Panc1 (cell line): ENCODE data around the gene NACAD. TPM values are rescaled to one million over a fixed set of nuclear protein-coding genes. Genes with fewer than 3 reads are reported as not detected.

Experiments
- ATAC-seq: fragments of 200-7000 bp; cut with Tn5 transposase; 2 replicates; pipeline ENCODE4 v1.9.1; 2020; ENCODE audit warnings: mild to moderate bottlenecking, moderate library complexity
- BruUV-seq: library from RNA; stranded (reverse); fragments of 400-500 nt; replicated peaks from 2 replicates; lab custom pipeline; 2021; lab: Mats Ljungman, UMichigan
- CTCF ChIA-PET: fragments of 300-600 bp; sonication (Branson Sonifier 250); formaldehyde crosslinking; loops from one replicate; lab custom pipeline; 2022; ENCODE audit warnings: antibody characterized with exemption; lab: Charles Lee
- POLR2A ChIA-PET: fragments of 300-600 bp; sonication (Branson Sonifier 250); formaldehyde crosslinking; loops from one replicate; lab custom pipeline; 2022; ENCODE audit warnings: antibody characterized with exemption; lab: Charles Lee
- DNase-seq: peaks from one replicate; pipeline ENCODE4 v3.0.0-alpha.2; 2010; ENCODE audit warnings: low read depth, low spot score
- H3K27ac ChIP-seq: 2 replicates; pipeline ENCODE4 v1.5.1; 2011; ENCODE audit warnings: mild to moderate bottlenecking, low read length, inconsistent platforms
- H3K27me3 ChIP-seq: fragments of 200-500 bp; sonication (Bioruptor generic); 2 replicates; pipeline ENCODE4 v1.6.0; 2014; ENCODE audit warnings: low read length, inconsistent platforms; ENCODE audit not compliant: control insufficient read depth, insufficient read depth
- H3K36me3 ChIP-seq: fragments of 200-500 bp; sonication (Bioruptor generic); 2 replicates; pipeline ENCODE4 v1.5.1; 2014; ENCODE audit warnings: inconsistent platforms, mild to moderate bottlenecking, low read length, moderate library complexity; ENCODE audit not compliant: control insufficient read depth, insufficient read depth
- H3K4me1 ChIP-seq: 2 replicates; pipeline ENCODE4 v1.5.1; 2011; ENCODE audit warnings: inconsistent platforms, mild to moderate bottlenecking, low read length, moderate library complexity; ENCODE audit not compliant: control insufficient read depth, insufficient read depth
- H3K4me3 ChIP-seq, 2 experiments: 2 replicates each; pipeline ENCODE4 v1.5.1; 2011 to 2012; ENCODE audit warnings: low read depth in 2 of 2, low read length in 2 of 2, mild to moderate bottlenecking in 2 of 2, inconsistent platforms in 1 of 2, moderate library complexity in 1 of 2
- H3K9me3 ChIP-seq: fragments of 200-500 bp; sonication (Bioruptor generic); 2 replicates; pipeline ENCODE4 v1.5.1; 2014; ENCODE audit warnings: low read depth, mild to moderate bottlenecking, inconsistent platforms, low read length, moderate library complexity; ENCODE audit not compliant: control insufficient read depth, insufficient read depth
- POLR2AphosphoS5 ChIP-seq: IDR thresholded peaks from 2 replicates; pipeline ENCODE4 v1.6.1; 2012; ENCODE audit warnings: mild to moderate bottlenecking, low read depth, low read length, moderate library complexity
- SIN3A ChIP-seq: IDR thresholded peaks from 2 replicates; pipeline ENCODE4 v1.6.1; 2012; ENCODE audit warnings: low read depth, mild to moderate bottlenecking, low read length, moderate library complexity, borderline replicate concordance; ENCODE audit not compliant: insufficient read depth
- TCF7L2 ChIP-seq: IDR thresholded peaks from 2 replicates; pipeline ENCODE4 v1.6.1; 2011; ENCODE audit warnings: mild to moderate bottlenecking, low read depth, low read length, inconsistent platforms
- in situ Hi-C: cut with HindIII; loops from 2 replicates; pipeline ENCODE4 v1.10.0; 2016; ENCODE audit warnings: low sequenced_read_pairs, low pct_unique_long_range_greater_than_20kb
- intact Hi-C: fragments of 100-400 bp; cut with micrococcal nuclease; formaldehyde crosslinking; loops from one replicate; pipeline ENCODE4 v1.10.0; 2022; ENCODE audit not compliant: unreplicated experiment
- total RNA-seq: library from RNA; stranded (reverse); gene quantifications from one replicate; pipeline ENCODE4 v1.2.1, GENCODE V29; 2021; ENCODE audit not compliant: unreplicated experiment
- TF ChIP-seq, protein P1 (sequence below): fragments of 450-650 bp; IDR thresholded peaks from 2 replicates; pipeline ENCODE4 v1.5.1; 2017; ENCODE audit warnings: mild to moderate bottlenecking
- TF ChIP-seq, protein P2 (sequence below), 2 experiments: IDR thresholded peaks; 2 replicates each; pipeline ENCODE4 v1.6.1; 2011 to 2012; ENCODE audit warnings: low read depth in 2 of 2, control low read depth in 1 of 2, low read length in 1 of 2, mild to moderate bottlenecking in 1 of 2, moderate library complexity in 1 of 2; ENCODE audit not compliant: insufficient read depth in 1 of 2

The NACAD gene
- total RNA-seq, 1 experiment from 2014 or later: 5.3 TPM

DNA sequence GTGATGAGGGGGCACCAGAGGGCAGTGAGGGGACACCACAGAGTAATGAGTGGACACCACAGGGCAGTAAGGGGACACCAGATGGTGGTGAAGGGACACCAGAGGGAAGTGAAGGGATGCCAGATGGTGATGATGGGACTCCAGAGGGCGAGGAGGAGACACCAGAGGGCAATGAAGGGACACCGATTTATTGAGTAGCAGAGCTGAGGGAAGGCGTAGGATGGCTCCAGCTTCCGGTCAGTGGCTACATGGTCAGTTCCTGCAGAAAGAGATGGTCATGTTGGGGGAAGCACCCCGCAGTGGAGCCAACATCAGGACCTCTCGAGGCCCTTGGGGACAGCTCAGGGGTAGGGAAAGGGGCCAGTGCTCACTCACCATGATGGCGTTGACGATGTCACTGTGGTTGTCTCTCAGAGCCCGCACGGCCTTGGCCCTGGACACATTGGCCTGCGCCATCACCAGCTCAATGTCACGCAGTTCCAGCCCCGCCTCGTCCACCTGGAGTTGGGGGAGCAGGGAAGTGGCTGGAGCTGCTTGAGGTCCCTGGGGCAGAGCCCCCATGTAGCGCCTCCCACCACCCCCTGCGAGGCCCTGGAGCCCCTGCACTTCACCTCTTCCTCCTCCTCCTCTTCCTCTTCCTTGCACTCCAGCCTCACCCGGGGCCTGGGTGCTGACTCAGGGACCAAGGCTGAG, 8.4 kb downstream of the NACAD start:
- Histone ChIP-seq H3K27ac (no peak overlapping the region), H3K36me3 (peaks cover 5% of the 10 kb centered on the region; the same call in 1 of the 2 replicates), H3K4me1 (no peaks in the 10 kb centered on the region), H3K4me3 (no peak overlapping the region), H3K9me3 (no peaks in the 10 kb centered on the region), H3K27me3 (no peaks in the 10 kb centered on the region)
- BruUV-seq: no TSS peak
- ChIA-PET POLR2A (no interaction called here), CTCF (interaction anchor here (1.1 kb wide), 1 partner anchor 56 kb away, joined by 6 read pairs; no protein-coding TSS in a partner anchor)
- TF ChIP-seq TCF7L2 (no peak), POLR2AphosphoS5 (0 out of 2 replicates have a peak, but pooled peaks have one; percentile 20)
- DNase-seq (no peak), ATAC-seq (peak; percentile 45)
- intact Hi-C loops: loop anchor here (2.0 kb wide), 1 partner anchor 56 kb away; no protein-coding TSS in a partner anchor
- in situ Hi-C loops: no loop called here

DNA sequence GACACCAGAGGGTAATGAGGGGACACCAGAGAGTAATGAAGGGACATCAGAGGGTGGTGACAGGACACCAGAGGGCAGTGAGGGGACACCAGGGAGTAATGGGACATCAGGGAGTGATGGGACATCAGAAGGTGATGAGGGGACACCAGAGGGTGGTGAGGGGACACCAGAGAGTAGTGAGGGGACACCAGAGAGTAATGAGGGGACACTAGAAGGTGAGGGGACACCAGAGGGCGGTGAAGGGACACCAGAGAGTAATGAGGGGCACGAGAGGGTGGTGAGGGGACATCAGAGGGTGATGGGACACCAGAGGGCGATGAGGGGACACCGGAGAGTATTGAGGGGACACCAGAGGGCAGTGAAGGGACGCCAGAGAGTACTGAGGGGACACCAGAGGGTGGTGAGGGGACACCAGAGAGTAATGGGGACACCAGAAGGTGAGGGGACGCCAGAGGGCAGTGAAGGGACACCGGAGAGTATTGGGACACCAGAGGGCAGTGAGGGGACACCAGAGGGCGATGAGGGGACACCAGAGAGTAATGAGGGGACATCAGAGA, 10.6 kb downstream of the NACAD start:
- H3K4me3 ChIP-seq: no peak overlapping the region
- peaks cover 5% of the 10 kb centered on the region; the same call in 1 of the 2 replicates for H3K36me3 ChIP-seq
- ChIA-PET POLR2A (no interaction called here), CTCF (no interaction called here)
- no peak for DNase-seq
- intact Hi-C loops: no loop called here
- H3K27me3 ChIP-seq: no peaks in the 10 kb centered on the region
- H3K9me3 ChIP-seq: no peaks in the 10 kb centered on the region
- in situ Hi-C loops: no loop called here
- ATAC-seq: no peak
- H3K4me1 ChIP-seq: no peaks in the 10 kb centered on the region
- no peak for TF ChIP-seq TCF7L2
- 0 out of 2 replicates have a peak, but pooled peaks have one; percentile 5 for TF ChIP-seq POLR2AphosphoS5
- H3K27ac ChIP-seq: no peak overlapping the region
- no TSS peak for BruUV-seq

DNA sequence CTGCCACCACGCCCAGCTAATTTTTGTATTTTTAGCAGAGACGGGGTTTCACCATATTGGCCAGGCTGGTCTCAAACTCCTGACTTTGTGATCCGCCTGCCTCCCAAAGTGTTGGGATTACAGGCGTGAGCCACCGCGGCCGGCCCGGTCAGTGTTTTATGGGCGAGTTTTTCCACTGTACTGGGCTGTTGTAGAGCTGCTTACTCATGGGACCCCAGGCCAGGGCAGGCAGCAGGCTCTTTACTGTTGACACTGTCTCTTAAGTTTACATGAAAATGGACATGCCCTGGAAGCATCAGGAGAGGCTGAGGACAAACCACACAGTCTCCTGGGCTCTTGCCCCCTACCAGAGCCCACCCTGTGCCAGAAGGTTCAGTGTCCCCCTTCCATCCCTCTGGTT, 11.2 kb downstream of the NACAD start:
- POLR2A ChIA-PET: no interaction called here
- intact Hi-C loops: no loop called here
- in situ Hi-C loops: no loop called here
- CTCF ChIA-PET: no interaction called here
- peaks cover 5% of the 10 kb centered on the region; the same call in 1 of the 2 replicates for H3K36me3 ChIP-seq
- ATAC-seq: no peak
- BruUV-seq: no TSS peak
- no peaks in the 10 kb centered on the region for H3K27me3 ChIP-seq
- no peak for TF ChIP-seq POLR2AphosphoS5
- no peak for TF ChIP-seq SIN3A
- no peaks in the 10 kb centered on the region for H3K4me1 ChIP-seq
- DNase-seq: no peak
- H3K27ac ChIP-seq: no peak overlapping the region
- no peak overlapping the region for H3K4me3 ChIP-seq
- no peaks in the 10 kb centered on the region for H3K9me3 ChIP-seq

DNA sequence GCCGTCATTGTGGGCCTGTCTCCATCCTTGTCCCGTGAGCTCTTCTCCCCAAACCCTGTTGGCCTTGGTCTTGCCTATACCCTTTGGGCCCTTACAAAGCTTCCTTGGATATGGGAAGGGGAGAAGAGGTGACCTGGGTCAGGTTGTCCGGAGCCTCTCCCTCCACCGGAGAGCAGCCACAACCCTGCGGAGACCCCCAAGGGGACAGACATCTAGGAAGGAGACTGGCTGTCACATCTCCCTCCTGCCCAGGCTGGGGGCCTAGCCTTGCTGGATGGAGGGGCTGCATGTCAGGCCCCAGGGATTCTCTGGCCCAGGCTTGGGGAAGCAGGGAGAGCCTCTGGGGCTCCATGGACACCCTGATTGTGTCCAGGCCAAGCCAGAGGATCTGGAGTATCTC, 11.8 kb downstream of the NACAD start:
- ChIA-PET POLR2A (no interaction called here), CTCF (no interaction called here)
- Histone ChIP-seq H3K36me3 (peaks cover 5% of the 10 kb centered on the region; the same call in 1 of the 2 replicates), H3K27me3 (no peaks in the 10 kb centered on the region), H3K27ac (no peak overlapping the region), H3K4me1 (no peaks in the 10 kb centered on the region), H3K4me3 (no peak overlapping the region), H3K9me3 (no peaks in the 10 kb centered on the region)
- ATAC-seq (no peak), DNase-seq (no peak)
- intact Hi-C loops (no loop called here), in situ Hi-C loops (no loop called here)
- TF ChIP-seq TCF7L2 (no peak), SIN3A (no peak), POLR2AphosphoS5 (no peak)
- TF ChIP-seq, protein P1, sequence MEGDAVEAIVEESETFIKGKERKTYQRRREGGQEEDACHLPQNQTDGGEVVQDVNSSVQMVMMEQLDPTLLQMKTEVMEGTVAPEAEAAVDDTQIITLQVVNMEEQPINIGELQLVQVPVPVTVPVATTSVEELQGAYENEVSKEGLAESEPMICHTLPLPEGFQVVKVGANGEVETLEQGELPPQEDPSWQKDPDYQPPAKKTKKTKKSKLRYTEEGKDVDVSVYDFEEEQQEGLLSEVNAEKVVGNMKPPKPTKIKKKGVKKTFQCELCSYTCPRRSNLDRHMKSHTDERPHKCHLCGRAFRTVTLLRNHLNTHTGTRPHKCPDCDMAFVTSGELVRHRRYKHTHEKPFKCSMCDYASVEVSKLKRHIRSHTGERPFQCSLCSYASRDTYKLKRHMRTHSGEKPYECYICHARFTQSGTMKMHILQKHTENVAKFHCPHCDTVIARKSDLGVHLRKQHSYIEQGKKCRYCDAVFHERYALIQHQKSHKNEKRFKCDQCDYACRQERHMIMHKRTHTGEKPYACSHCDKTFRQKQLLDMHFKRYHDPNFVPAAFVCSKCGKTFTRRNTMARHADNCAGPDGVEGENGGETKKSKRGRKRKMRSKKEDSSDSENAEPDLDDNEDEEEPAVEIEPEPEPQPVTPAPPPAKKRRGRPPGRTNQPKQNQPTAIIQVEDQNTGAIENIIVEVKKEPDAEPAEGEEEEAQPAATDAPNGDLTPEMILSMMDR: no peak
- TF ChIP-seq, protein P2, sequence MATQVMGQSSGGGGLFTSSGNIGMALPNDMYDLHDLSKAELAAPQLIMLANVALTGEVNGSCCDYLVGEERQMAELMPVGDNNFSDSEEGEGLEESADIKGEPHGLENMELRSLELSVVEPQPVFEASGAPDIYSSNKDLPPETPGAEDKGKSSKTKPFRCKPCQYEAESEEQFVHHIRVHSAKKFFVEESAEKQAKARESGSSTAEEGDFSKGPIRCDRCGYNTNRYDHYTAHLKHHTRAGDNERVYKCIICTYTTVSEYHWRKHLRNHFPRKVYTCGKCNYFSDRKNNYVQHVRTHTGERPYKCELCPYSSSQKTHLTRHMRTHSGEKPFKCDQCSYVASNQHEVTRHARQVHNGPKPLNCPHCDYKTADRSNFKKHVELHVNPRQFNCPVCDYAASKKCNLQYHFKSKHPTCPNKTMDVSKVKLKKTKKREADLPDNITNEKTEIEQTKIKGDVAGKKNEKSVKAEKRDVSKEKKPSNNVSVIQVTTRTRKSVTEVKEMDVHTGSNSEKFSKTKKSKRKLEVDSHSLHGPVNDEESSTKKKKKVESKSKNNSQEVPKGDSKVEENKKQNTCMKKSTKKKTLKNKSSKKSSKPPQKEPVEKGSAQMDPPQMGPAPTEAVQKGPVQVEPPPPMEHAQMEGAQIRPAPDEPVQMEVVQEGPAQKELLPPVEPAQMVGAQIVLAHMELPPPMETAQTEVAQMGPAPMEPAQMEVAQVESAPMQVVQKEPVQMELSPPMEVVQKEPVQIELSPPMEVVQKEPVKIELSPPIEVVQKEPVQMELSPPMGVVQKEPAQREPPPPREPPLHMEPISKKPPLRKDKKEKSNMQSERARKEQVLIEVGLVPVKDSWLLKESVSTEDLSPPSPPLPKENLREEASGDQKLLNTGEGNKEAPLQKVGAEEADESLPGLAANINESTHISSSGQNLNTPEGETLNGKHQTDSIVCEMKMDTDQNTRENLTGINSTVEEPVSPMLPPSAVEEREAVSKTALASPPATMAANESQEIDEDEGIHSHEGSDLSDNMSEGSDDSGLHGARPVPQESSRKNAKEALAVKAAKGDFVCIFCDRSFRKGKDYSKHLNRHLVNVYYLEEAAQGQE (IDR thresholded peaks at IDR 0.05; ENCODE audit: insufficient read depth in 1 of 2, low read depth in 2 of 2, low read length in 1 of 2): no peak
- no TSS peak for BruUV-seq
